HPDE6-E6E7 (cell line): ENCODE measurements around the gene DNAJC19.
"Not testable (repeated sequence)": the region's sequence is repeated elsewhere in the genome, so short reads cannot be mapped to it uniquely, and the experiment has no call there.

ENCODE experiments used
- DNase-seq: peaks from one replicate; pipeline ENCODE4 v3.0.0; 2011; ENCODE audit warnings: missing footprints; ENCODE audit errors: extremely low spot score

DNAJC19 gene

GRCh38 chr3:180989291-180990163, at the start of gene DNAJC19:
Gene DNAJC19, minus strand, starts transcription at chr3:180989736. Its CDS starts 134 bp downstream, at chr3:180989602.
- DNase-seq, result peak; percentile 91

- DNase-seq, result no peak
These were observed 41.4 kb upstream of the DNAJC19 start for GRCh38 chr3:181030948-181031347.

DNA sequence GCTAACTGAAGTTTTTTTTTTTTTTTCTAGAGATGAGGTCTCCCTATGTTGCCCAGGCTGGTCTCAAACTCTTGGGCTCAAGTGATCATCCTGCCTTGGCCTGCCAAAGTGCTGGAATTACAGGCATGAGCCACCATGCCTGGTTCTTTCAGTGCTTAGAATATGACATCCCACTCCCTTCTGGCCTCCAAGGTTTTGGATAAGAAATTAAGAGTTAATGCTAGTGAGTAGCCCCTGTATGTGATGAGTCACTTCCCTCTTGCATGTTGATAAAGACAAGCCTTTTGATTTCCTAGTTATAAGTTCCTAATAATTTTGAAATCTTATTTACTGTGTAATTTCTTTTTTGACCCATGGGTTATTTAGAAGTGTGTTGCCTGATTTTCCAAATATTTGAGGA, 35.7 kb upstream of the DNAJC19 start:
- no peak for DNase-seq

GRCh38 chr3:181017690-181018089, 28.2 kb upstream of the DNAJC19 start:
- no peak for DNase-seq

- DNase-seq, result no peak
These were observed 19.7 kb upstream of the DNAJC19 start for GRCh38 chr3:181009225-181009624.

- DNase-seq, result no peak
These were observed 19.3 kb upstream of the DNAJC19 start for GRCh38 chr3:181008796-181009195.

DNA sequence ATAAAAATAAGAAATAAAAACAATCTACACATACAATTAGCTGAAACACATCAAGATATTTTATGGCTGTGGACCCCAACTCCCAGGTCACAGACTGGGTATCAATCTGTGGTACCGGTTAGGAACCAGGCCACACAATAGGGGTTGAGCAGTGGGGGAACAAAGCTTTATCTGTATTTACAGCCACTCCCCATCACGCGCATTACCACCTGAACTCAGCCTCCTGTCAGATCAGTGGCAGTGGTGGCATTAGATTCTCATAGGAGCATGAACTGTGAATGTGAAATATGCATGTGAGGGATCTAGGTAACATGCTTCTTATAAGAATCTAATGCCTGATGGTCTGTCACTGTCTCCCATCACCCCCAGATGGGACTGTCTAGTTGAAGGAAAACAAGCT, 17.7 kb upstream of the DNAJC19 start:
- DNase-seq, result no peak

- DNase-seq, result no peak
These were observed 17.0 kb upstream of the DNAJC19 start for GRCh38 chr3:181006541-181006940.

DNA sequence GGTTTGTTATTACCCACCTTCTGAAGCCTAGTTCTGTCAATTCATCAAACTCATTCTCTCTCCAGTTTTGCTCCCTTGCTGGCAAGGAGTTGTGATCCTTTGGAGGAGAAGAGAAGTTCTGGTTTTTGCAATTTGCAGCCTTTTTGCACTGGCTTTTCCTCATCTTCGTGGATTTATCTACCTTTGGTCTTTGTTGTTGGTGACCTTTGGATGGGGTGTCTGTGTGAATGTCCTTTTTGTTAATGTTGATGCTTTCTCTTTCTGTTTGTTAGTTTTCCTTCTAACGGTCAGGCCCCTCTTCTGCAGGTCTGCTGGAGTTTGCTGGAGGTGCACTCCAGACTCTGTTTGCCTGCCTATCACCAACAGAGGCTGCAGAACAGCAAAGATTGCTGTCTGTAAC, 13.9 kb upstream of the DNAJC19 start:
- not testable (repeated sequence) for DNase-seq

- not testable (repeated sequence) for DNase-seq
These were observed 12.8 kb upstream of the DNAJC19 start for GRCh38 chr3:181002331-181002730.

DNA sequence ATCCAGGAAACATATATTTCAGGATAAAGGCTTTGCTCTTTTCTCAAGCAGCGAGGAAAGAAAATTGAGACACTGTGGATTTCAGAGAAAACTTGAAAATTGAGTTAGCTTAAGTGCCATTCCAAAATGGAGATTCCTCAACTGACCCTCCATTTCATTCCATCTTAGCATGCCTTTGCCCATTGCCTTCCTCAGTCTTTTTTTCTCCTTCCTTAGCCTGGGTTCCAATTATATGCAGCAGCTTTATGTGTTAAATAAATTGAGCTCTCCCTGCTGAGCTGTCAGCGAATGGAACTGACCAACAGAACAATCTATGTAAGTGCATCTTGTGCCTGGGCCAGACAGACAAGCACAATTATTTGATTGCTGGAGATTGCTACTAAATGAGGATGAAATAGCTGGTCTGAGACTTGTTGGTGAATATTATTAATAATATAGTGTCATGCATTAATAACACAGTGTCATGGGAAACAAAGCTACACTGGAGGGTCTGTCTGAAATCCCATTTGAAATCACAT, 6.9 kb upstream of the DNAJC19 start:
- DNase-seq, result no peak

DNA sequence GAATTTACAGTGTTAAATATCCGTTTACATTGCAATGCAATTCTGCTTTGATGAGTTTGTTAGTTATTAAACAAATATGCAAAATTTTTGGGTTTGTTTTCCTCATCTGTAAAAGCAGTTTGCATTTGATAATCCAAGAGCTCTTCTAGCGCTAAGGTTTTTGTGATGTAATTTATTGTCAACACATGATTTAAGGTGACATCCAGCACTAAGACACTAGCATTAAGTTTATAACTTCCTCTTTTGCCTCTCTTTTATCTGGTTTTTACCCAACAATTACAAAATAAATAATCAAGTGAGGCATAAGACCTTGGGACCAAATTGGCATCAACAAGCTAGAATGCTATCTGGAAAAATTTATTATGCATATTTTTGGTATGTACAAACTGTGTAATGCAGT, 969 bp upstream of the DNAJC19 start:
- DNase-seq, result no peak

DNA sequence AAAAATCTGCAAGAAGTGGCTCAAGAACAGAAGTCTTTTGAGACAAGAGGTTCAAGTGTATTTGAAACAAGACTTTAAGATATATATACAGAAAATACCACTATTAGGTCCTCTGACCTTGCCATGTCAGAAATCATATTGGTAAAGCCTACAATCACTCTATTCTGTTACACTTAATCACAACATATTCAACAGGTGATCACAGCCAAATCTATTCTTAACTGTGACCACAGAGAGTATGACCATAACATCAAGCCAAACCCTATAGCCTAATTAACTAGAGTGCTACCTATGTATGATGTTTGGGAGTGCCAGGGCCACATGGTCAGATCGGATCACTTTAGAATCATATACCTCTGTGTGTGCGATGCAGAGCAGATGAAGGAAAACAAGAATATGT, 2.2 kb downstream of the DNAJC19 start:
- no peak for DNase-seq

DNA sequence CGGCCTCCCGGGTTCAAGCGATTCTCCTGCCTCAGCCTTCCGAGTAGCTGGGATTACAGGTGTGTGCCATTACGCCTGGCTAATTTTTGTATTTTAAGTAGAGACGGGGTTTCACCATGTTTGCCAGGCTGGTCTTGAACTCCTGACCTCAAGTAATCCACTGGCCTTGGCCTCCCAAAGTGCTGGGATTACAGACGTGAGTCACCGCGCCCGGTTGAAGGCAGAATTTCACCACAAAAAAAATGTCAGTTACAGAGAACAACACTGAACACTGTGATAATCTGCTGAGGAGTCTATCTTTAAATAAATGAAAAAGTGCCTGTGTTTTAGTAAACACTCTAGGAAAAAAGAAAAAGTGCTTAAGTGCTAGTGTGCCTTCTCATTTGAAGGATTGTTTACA, 3.2 kb downstream of the DNAJC19 start:
- not testable (repeated sequence) for DNase-seq

GRCh38 chr3:180983136-180983535, 6.4 kb downstream of the DNAJC19 start:
- no peak for DNase-seq

- no peak for DNase-seq
These were observed 7.6 kb downstream of the DNAJC19 start for GRCh38 chr3:180981912-180982311.

DNA sequence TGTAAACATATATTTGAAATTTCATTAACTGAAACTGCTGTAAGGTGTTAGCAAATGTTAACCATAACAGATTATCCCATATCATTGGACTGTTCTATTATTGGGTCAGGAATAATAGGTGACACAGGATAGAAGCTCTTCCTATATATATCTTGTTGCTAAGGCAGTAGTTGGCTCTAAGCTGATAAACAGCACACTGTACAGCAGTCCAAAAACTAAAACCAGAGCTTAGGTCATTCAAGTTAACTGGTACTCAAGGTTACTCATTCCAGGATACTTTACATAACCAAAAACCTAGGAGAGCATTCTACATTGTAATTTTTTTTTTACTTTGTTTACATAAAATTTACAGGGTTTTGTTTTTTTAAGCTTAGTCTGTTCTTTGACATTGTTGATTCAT, 8.9 kb downstream of the DNAJC19 start:
- DNase-seq, result no peak

- DNase-seq, result no peak
These were observed 9.6 kb downstream of the DNAJC19 start for GRCh38 chr3:180979961-180980360.

DNA sequence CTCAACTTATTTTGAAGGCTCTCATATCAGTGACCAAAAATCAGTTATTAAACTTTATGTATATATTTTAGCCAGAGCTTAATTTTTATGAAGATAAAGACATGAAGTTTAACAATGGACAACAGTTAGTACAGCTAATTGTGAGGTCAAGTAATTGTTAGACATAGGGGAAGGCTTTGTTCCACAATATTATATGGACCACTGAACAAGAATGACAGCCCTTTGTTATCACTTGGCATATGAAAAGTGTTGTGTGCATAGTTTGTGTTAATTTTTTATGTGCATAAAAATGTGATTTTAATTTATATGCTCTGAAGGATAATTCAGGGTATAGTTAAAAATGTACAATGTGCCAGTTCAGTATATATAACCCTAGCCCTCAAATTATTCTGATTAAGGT, 12.0 kb downstream of the DNAJC19 start:
- DNase-seq, result no peak

DNA sequence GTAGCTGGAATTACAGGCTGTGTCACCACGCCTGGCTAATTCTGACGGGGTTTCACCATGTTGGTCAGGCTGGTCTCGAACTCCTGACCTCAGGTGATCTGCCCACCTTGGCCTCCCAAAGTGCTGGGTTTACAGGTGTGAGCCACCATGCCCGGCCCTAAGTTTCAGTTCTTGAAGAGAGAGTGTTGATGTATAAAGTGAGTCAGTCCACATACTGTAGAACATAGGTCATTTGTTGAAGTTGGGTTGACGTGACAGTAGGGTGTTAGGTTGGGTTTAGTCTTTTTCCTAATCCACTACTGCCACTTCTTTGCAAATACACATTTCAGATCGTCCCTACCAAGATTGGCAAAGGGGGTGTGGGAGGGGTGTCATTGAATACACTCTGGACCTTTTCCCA, 15.2 kb downstream of the DNAJC19 start:
- no peak for DNase-seq

- DNase-seq, result no peak
These were observed 16.0 kb downstream of the DNAJC19 start for GRCh38 chr3:180973543-180973942.

GRCh38 chr3:180970931-180971330, 18.6 kb downstream of the DNAJC19 start:
- no peak for DNase-seq

- no peak for DNase-seq
These were observed 27.0 kb downstream of the DNAJC19 start for GRCh38 chr3:180962530-180962929.

- DNase-seq, result no peak
These were observed 28.0 kb downstream of the DNAJC19 start for GRCh38 chr3:180961552-180961951.
